ENCODE results near the gene PAPOLA. TPM values are rescaled to one million over a fixed set of nuclear protein-coding genes. Genes with fewer than 3 reads are reported as not detected.

Gene PAPOLA
- total RNA-seq, 1 experiment from 2014 or later, result 223 TPM

DNA sequence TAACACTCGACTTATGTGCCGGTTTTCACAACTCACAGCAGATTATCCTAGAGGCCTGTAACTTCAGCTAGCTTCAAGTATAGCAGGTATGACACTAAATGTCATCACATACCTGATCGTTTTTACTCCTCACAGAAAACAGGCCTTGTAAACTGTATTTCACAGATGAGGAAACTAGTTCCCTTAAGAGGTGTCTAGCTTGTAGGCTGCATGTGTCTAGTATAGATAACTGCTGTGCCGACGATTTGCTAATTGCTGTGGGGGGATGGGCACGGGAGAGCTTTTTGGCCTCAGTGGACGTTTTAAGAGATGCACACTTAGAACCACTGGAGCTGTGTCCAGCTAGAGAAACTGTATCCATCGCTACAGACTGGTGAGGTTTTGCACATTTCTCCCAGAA is 78.8 kb downstream of the PAPOLA start:
- H3K4me1 ChIP-seq (ENCODE audit: control insufficient read depth in 1 of 2, insufficient read depth in 2 of 2, low read length in 2 of 2), result peaks cover 0 to 4% of the 10 kb centered on the region in 2 experiments; a peak in 1 of 4 replicates
- no peak overlapping the region for H3K9ac ChIP-seq (ENCODE audit: low read length)
- H2AFZ ChIP-seq (ENCODE audit: low read depth, low read length, poor library complexity, severe bottlenecking), result no peak overlapping the region
- H3K4me2 ChIP-seq (ENCODE audit: low read length), result no peak overlapping the region
- no peaks in the 10 kb centered on the region for H3K9me2 ChIP-seq (ENCODE audit: insufficient read depth)
- TF ChIP-seq, protein P1, sequence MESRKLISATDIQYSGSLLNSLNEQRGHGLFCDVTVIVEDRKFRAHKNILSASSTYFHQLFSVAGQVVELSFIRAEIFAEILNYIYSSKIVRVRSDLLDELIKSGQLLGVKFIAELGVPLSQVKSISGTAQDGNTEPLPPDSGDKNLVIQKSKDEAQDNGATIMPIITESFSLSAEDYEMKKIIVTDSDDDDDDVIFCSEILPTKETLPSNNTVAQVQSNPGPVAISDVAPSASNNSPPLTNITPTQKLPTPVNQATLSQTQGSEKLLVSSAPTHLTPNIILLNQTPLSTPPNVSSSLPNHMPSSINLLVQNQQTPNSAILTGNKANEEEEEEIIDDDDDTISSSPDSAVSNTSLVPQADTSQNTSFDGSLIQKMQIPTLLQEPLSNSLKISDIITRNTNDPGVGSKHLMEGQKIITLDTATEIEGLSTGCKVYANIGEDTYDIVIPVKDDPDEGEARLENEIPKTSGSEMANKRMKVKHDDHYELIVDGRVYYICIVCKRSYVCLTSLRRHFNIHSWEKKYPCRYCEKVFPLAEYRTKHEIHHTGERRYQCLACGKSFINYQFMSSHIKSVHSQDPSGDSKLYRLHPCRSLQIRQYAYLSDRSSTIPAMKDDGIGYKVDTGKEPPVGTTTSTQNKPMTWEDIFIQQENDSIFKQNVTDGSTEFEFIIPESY (IDR thresholded peaks at IDR 0.05; ENCODE audit: extremely low read depth, insufficient replicate concordance, low read length), result no peak
- TF ChIP-seq, protein P2, sequence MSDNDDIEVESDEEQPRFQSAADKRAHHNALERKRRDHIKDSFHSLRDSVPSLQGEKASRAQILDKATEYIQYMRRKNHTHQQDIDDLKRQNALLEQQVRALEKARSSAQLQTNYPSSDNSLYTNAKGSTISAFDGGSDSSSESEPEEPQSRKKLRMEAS (IDR thresholded peaks at IDR 0.05), result no peak
- TF ChIP-seq EGR1 (IDR thresholded peaks at IDR 0.05; ENCODE audit: low read depth), result no peak
- TF ChIP-seq POLR2AphosphoS5 (IDR thresholded peaks at IDR 0.05; ENCODE audit: low read depth, low read length), result no peak
- no peak for TF ChIP-seq CTCF (IDR thresholded peaks at IDR 0.05 in 2 of 3, conservative IDR thresholded peaks at IDR 0.05 in 1 of 3; ENCODE audit: borderline replicate concordance in 1 of 3, insufficient read depth in 1 of 3, low read depth in 2 of 3, low read length in 2 of 3)
- no peak for TF ChIP-seq EZH2 (IDR thresholded peaks at IDR 0.05)
- TF ChIP-seq CBX3 (IDR thresholded peaks at IDR 0.05; ENCODE audit: low read depth), result no peak
- TF ChIP-seq ZNF274 (IDR thresholded peaks at IDR 0.05; ENCODE audit: low read depth, low read length), result no peak
- TF ChIP-seq, protein P3, sequence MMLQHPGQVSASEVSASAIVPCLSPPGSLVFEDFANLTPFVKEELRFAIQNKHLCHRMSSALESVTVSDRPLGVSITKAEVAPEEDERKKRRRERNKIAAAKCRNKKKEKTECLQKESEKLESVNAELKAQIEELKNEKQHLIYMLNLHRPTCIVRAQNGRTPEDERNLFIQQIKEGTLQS (IDR thresholded peaks at IDR 0.05), result no peak
- TF ChIP-seq YY1 (IDR thresholded peaks at IDR 0.05; ENCODE audit: extremely low read depth, insufficient replicate concordance, low read depth, low read length), result no peak
- TF ChIP-seq SIN3A (IDR thresholded peaks at IDR 0.05; ENCODE audit: low read depth), result no peak
- TF ChIP-seq JUND (IDR thresholded peaks at IDR 0.05), result no peak
- TF ChIP-seq FOSL1 (IDR thresholded peaks at IDR 0.05; ENCODE audit: low read depth), result no peak
- no peak for TF ChIP-seq EZH2phosphoT487 (IDR thresholded peaks at IDR 0.05; ENCODE audit: borderline replicate concordance)
- no peak for TF ChIP-seq RAD21 (IDR thresholded peaks at IDR 0.05; ENCODE audit: low read depth)
- TF ChIP-seq REST (IDR thresholded peaks at IDR 0.05; ENCODE audit: low read depth), result no peak
- TF ChIP-seq TCF7L2 (IDR thresholded peaks at IDR 0.05; ENCODE audit: borderline replicate concordance, extremely low read depth, insufficient read depth, insufficient read length), result no peak
- TF ChIP-seq ZFX (IDR thresholded peaks at IDR 0.05), result no peak
- no peak for TF ChIP-seq CEBPB (IDR thresholded peaks at IDR 0.05; ENCODE audit: low read depth)
- TF ChIP-seq ELF1 (IDR thresholded peaks at IDR 0.05; ENCODE audit: borderline replicate concordance, low read depth), result no peak
- CTCF ChIA-PET, result interaction anchor here (0.9 kb wide), 1 partner anchor 160 kb away, joined by 4 read pairs; no protein-coding TSS in a partner anchor
- RAD21 ChIA-PET (ENCODE audit: low non-redundant PET in 1 of 2, low total read pairs in 2 of 2, uncharacterized antibody in 2 of 2, unreplicated experiment in 2 of 2), result no interaction called here
- POLR2A ChIA-PET, result no interaction called here
- H3K36me3 ChIP-seq (ENCODE audit: control insufficient read depth in 1 of 2, insufficient read depth in 2 of 2, low read length in 2 of 2), result no peaks in the 10 kb centered on the region
- intact Hi-C loops (cut with micrococcal nuclease), result loop anchor here (5.0 to 10.0 kb wide), 2 partner anchors 86 to 694 kb away; no protein-coding TSS in a partner anchor
- no peak for ATAC-seq
- DNase-seq (ENCODE audit: low read depth, low spot score), result no peak
- no peaks in the 10 kb centered on the region for H3K9me3 ChIP-seq (ENCODE audit: control insufficient read depth in 1 of 2, insufficient read depth in 1 of 2, low read depth in 1 of 2, low read length in 2 of 2)
- no peak overlapping the region for H3K4me3 ChIP-seq (replicated peaks in 1 of 2; ENCODE audit: low read depth in 1 of 2, low read length in 2 of 2)
- no peaks in the 10 kb centered on the region for H3K27me3 ChIP-seq (ENCODE audit: insufficient read depth, low read length)
- H4K20me1 ChIP-seq (ENCODE audit: insufficient read depth), result no peaks in the 10 kb centered on the region
- H3K79me2 ChIP-seq (ENCODE audit: insufficient read depth, low read length), result no peaks in the 10 kb centered on the region
- no TSS peak for BruUV-seq (replicated peaks)
- H3K27ac ChIP-seq (ENCODE audit: low read depth, low read length), result no peak overlapping the region

All from HCT116 (cell line).